Mesenchymal stem cell (in vitro differentiated cells and primary cell): ENCODE data around the gene BMPR1A.
A peak's percentile ranks its signal among the peaks of the same experiment; 100 is the strongest.

Experiments
- DNase-seq: peaks from one replicate; pipeline ENCODE4 v3.0.0-alpha.2; 2013
- H2AFZ ChIP-seq: one replicate; pipeline ENCODE4 v1.6.1; 2013; ENCODE audit warnings: low read depth, mild to moderate bottlenecking, control low read depth, inconsistent platforms, low read length, moderate library complexity
- H2AK5ac ChIP-seq: 2 replicates; pipeline ENCODE4 v1.6.1; 2013; ENCODE audit warnings: low read length, moderate library complexity, mild to moderate bottlenecking, inconsistent platforms; ENCODE audit not compliant: severe bottlenecking
- H2BK120ac ChIP-seq: one replicate; pipeline ENCODE4 v1.6.1; 2013; ENCODE audit warnings: low read depth, mild to moderate bottlenecking, inconsistent platforms, low read length, moderate library complexity
- H2BK12ac ChIP-seq, 2 experiments: one replicate each; pipeline ENCODE4 v1.6.1; 2013; ENCODE audit warnings: inconsistent platforms in 2 of 2, low read length in 2 of 2, mild to moderate bottlenecking in 2 of 2, moderate library complexity in 2 of 2, control low read depth in 1 of 2
- H2BK15ac ChIP-seq: one replicate; pipeline ENCODE4 v1.6.1; 2013; ENCODE audit warnings: mild to moderate bottlenecking, low read depth, inconsistent platforms; ENCODE audit not compliant: poor library complexity, severe bottlenecking
- H2BK5ac ChIP-seq: 2 replicates; pipeline ENCODE4 v1.6.1; 2013; ENCODE audit warnings: low read depth, mild to moderate bottlenecking, low read length, control low read depth, inconsistent platforms; ENCODE audit not compliant: poor library complexity, severe bottlenecking
- H3K14ac ChIP-seq, 2 experiments: one replicate each; pipeline ENCODE4 v1.6.1; 2013; ENCODE audit warnings: inconsistent platforms in 2 of 2, low read length in 2 of 2, control low read depth in 1 of 2, mild to moderate bottlenecking in 1 of 2, moderate library complexity in 1 of 2
- H3K18ac ChIP-seq, 2 experiments: one replicate each; pipeline ENCODE4 v1.6.1; 2013; ENCODE audit warnings: inconsistent platforms in 2 of 2, low read length in 2 of 2, control low read depth in 1 of 2, low read depth in 1 of 2, mild to moderate bottlenecking in 1 of 2
- H3K23ac ChIP-seq, 2 experiments: one replicate each; pipeline ENCODE4 v1.6.1; 2013; ENCODE audit warnings: inconsistent platforms in 2 of 2, low read length in 2 of 2, mild to moderate bottlenecking in 2 of 2, moderate library complexity in 2 of 2, control low read depth in 1 of 2
- H3K27ac ChIP-seq: 2 replicates; pipeline ENCODE4 v1.5.1; 2013; ENCODE audit warnings: mild to moderate bottlenecking, moderate library complexity, low read length, control low read depth, inconsistent platforms; ENCODE audit not compliant: poor library complexity, severe bottlenecking
- H3K27me3 ChIP-seq, 2 experiments: 2 replicates each; pipeline versions ENCODE4 v1.6.1 to v1.7.0; 2013; ENCODE audit warnings: low read length in 2 of 2, mild to moderate bottlenecking in 2 of 2, moderate library complexity in 2 of 2, control low read depth in 1 of 2, inconsistent platforms in 1 of 2; ENCODE audit not compliant: control insufficient read depth in 1 of 2, insufficient read depth in 1 of 2
- H3K36me3 ChIP-seq, 2 experiments: 2 replicates each; pipeline versions ENCODE4 v1.6.1 to v1.7.0; 2013; ENCODE audit warnings: low read length in 2 of 2, control low read depth in 1 of 2, inconsistent platforms in 1 of 2, low read depth in 1 of 2, mild to moderate bottlenecking in 1 of 2; ENCODE audit not compliant: insufficient read depth in 2 of 2, control insufficient read depth in 1 of 2
- H3K4ac ChIP-seq, 2 experiments: one replicate each; pipeline ENCODE4 v1.6.1; 2013; ENCODE audit warnings: inconsistent platforms in 2 of 2, low read length in 2 of 2, mild to moderate bottlenecking in 2 of 2, moderate library complexity in 2 of 2, control low read depth in 1 of 2, low read depth in 1 of 2
- H3K4me1 ChIP-seq: 2 replicates; pipeline ENCODE4 v1.6.1; 2013; ENCODE audit warnings: low read depth, low read length, control low read depth; ENCODE audit not compliant: control insufficient read depth, insufficient read depth
- H3K4me2 ChIP-seq: 2 replicates; pipeline ENCODE4 v1.6.1; 2013; ENCODE audit warnings: low read length, mild to moderate bottlenecking, inconsistent platforms; ENCODE audit not compliant: poor library complexity, severe bottlenecking
- H3K4me3 ChIP-seq, 2 experiments: 2 replicates each; pipeline versions ENCODE4 v1.5.1 to v1.7.0; 2013; ENCODE audit warnings: low read length in 2 of 2, mild to moderate bottlenecking in 2 of 2, control low read depth in 1 of 2, low read depth in 1 of 2; ENCODE audit not compliant: insufficient read depth in 1 of 2
- H3K79me1 ChIP-seq: replicated peaks from 2 replicates; pipeline ENCODE4 v1.6.1; 2013; ENCODE audit warnings: mild to moderate bottlenecking, control low read depth, low read length, inconsistent platforms; ENCODE audit not compliant: poor library complexity, severe bottlenecking
- H3K9ac ChIP-seq: 2 replicates; pipeline ENCODE4 v1.7.0; 2013; ENCODE audit warnings: mild to moderate bottlenecking, low read length, moderate library complexity
- H3K9me3 ChIP-seq: 2 replicates; pipeline ENCODE4 v1.7.0; 2013; ENCODE audit warnings: mild to moderate bottlenecking, low read length; ENCODE audit not compliant: control insufficient read depth
- H4K8ac ChIP-seq: one replicate; pipeline ENCODE4 v1.6.1; 2013; ENCODE audit warnings: inconsistent platforms, mild to moderate bottlenecking, low read length, moderate library complexity
- H4K91ac ChIP-seq: one replicate; pipeline ENCODE4 v1.6.1; 2013; ENCODE audit warnings: mild to moderate bottlenecking, low read length, inconsistent platforms
- WGBS: methylation state at CpG from one replicate; pipeline ENCODE4 v1.1.7; 2013; ENCODE audit warnings: mixed read lengths; 5-methylcytosine and 5-hydroxymethylcytosine counted together

The BMPR1A gene

DNA sequence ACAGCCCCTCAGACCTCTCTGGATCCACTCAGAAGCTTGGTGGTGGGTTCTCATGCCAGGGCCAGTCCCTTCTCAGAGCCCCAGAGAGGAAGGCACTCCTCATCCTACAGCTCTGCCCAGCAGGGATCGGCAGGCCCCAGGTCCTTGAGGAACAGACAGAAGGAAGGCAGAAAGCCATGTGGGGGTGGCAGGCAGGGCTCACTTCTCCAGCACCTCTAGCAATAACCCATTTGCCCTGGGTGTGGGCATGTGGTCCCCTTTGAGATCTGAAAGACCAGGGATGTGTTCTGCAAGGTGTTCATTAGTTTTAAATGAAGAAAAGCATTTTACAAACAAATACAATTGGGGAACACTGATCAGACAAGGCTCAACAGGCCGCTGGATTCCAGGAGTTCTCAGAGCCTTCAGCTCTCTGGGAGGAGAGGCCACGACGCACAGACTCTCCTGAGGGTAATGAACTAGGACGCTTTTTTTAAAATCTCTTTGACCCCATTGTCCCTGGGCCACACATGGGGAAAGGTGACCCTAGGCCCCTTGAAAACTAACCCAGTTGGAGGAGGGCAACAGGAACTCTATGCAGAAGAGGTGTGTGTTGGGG is 47.5 kb upstream of the BMPR1A start:
- no peak overlapping the region for H3K4me3 ChIP-seq
- no peak overlapping the region for H2BK120ac ChIP-seq
- no peak for DNase-seq
- no peaks in the 10 kb centered on the region for H3K27me3 ChIP-seq
- H3K79me1 ChIP-seq, result peaks cover 10% of the 10 kb centered on the region
- H3K14ac ChIP-seq, result no peak overlapping the region
- H4K8ac ChIP-seq, result no peak overlapping the region
- no peak overlapping the region for H2BK15ac ChIP-seq
- H3K23ac ChIP-seq, result no peak overlapping the region
- H3K4me1 ChIP-seq, result peaks cover 14% of the 10 kb centered on the region
- peaks cover 0 to 2% of the 10 kb centered on the region in 2 experiments for H3K36me3 ChIP-seq
- H3K27ac ChIP-seq, result no peak overlapping the region
- 85% methylated on average over 4 of the region's 5 CpGs for WGBS
- no peak overlapping the region for H2AK5ac ChIP-seq
- no peak overlapping the region for H2AFZ ChIP-seq
- no peak overlapping the region for H3K18ac ChIP-seq
- H3K9ac ChIP-seq, result no peak overlapping the region
- no peak overlapping the region for H4K91ac ChIP-seq
- H2BK12ac ChIP-seq, result no peak overlapping the region
- H3K4ac ChIP-seq, result no peak overlapping the region
- H3K4me2 ChIP-seq, result no peak overlapping the region
- H2BK5ac ChIP-seq, result no peak overlapping the region
- no peaks in the 10 kb centered on the region for H3K9me3 ChIP-seq

DNA sequence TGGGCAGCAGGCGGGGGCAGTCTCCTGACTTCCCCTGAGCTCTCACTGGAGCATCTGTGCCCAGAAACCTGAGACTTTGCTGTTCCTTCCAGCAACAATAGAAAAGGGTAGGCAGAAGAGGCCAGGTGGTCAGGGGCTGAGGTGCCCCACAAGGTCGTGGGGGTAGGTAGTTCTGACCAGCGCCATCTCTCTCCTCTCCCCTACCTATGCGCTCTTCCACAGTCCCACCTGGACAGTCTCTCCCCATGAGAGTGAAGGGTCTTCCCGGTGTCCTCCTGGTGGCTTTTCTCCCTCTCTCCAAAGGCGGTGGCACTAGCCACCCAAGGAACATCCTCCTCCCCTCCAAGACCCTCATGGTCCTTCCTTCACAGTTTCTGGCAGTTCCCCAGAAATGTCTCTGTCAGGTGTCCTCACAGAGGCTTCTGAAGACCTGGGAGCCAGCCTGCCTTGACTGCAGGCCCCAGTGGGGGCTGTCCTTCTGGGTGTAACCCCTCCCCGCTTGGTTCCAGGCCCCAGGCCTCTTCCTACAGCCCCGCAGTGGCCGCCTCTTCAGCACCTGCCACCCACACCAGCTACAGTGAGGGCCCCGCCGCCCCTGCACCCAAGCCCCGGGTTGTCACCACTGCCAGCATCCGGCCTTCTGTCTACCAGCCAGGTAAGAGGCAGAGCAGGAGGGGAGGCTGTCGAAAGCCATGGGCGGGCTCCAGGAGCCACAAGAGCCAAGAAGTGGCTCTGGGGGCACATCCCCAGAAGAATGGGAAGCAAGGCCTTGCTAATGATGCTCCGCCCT is 46.8 kb upstream of the BMPR1A start:
- no peaks in the 10 kb centered on the region for H3K27me3 ChIP-seq
- H3K4me2 ChIP-seq, result no peak overlapping the region
- H4K91ac ChIP-seq, result no peak overlapping the region
- H3K9ac ChIP-seq, result no peak overlapping the region
- H2AFZ ChIP-seq, result no peak overlapping the region
- H3K9me3 ChIP-seq, result no peaks in the 10 kb centered on the region
- H2BK5ac ChIP-seq, result no peak overlapping the region
- 95% methylated on average over 16 of the region's 16 CpGs for WGBS
- no peak for DNase-seq
- no peak overlapping the region for H2AK5ac ChIP-seq
- no peak overlapping the region for H4K8ac ChIP-seq
- peak overlapping the region in 1 of 2 experiments; percentile 59 for H2BK12ac ChIP-seq
- no peak overlapping the region for H3K4ac ChIP-seq
- no peak overlapping the region for H3K23ac ChIP-seq
- H3K4me1 ChIP-seq, result peaks cover 14% of the 10 kb centered on the region
- peaks cover 10% of the 10 kb centered on the region for H3K79me1 ChIP-seq
- H3K27ac ChIP-seq, result no peak overlapping the region
- no peak overlapping the region for H3K4me3 ChIP-seq
- no peak overlapping the region for H3K14ac ChIP-seq
- no peak overlapping the region for H3K18ac ChIP-seq
- H3K36me3 ChIP-seq, result peaks cover 0 to 2% of the 10 kb centered on the region in 2 experiments
- H2BK15ac ChIP-seq, result peak overlapping the region; percentile 62
- H2BK120ac ChIP-seq, result no peak overlapping the region

DNA sequence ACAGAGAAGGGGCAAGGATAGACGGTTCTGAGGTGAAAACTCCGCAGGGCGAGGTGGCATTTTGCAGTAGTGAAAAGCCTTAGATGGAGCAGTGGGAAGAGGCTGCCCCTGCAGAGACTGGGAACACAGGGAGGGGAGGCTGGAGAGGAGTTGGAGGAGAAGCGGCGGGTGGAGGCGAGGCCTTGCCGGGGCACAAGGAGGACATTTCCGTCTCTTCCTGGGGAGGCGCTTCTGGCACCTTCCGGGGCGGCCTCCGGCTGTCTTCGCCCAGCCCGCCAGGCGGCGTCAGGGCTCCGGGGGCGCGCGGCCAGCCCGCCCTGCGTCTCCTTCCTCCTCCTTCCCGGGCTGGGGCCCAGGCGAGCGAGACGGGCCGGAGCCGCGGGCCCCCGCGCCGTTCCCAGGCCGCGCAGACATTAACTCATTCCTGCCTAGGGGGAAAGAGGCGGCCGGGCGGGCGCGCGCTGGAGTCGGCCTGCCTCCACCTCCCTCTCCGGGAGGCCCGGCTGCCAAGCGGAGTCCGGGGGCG is 45.4 kb upstream of the BMPR1A start:
- H2BK15ac ChIP-seq, result peak overlapping the region; percentile 87
- peak overlapping the region; percentile 70 to 84 for H3K4me3 ChIP-seq
- peak overlapping the region in 1 of 2 experiments; percentile 68 for H3K14ac ChIP-seq
- no peak overlapping the region for H3K23ac ChIP-seq
- H2AFZ ChIP-seq, result peak overlapping the region; percentile 99
- no peaks in the 10 kb centered on the region for H3K9me3 ChIP-seq
- H3K27me3 ChIP-seq, result no peaks in the 10 kb centered on the region
- H3K27ac ChIP-seq, result peak overlapping the region; percentile 57
- H3K79me1 ChIP-seq, result peaks cover 10% of the 10 kb centered on the region
- H3K36me3 ChIP-seq, result peaks cover 0 to 2% of the 10 kb centered on the region in 2 experiments
- H2BK12ac ChIP-seq, result peak overlapping the region; percentile 57 to 92
- DNase-seq, result peak; percentile 91
- H2BK5ac ChIP-seq, result peak overlapping the region; percentile 61
- peak overlapping the region; percentile 99 for H4K91ac ChIP-seq
- peak overlapping the region; percentile 89 to 98 for H3K18ac ChIP-seq
- H2AK5ac ChIP-seq, result peak overlapping the region; percentile 90
- H2BK120ac ChIP-seq, result peak overlapping the region; percentile 90
- peaks cover 14% of the 10 kb centered on the region for H3K4me1 ChIP-seq
- WGBS, result 16% methylated on average over 18 of the region's 46 CpGs
- H4K8ac ChIP-seq, result peak overlapping the region; percentile 99
- peak overlapping the region; percentile 85 for H3K4me2 ChIP-seq
- H3K9ac ChIP-seq, result peak overlapping the region; percentile 92
- peak overlapping the region; percentile 92 to 98 for H3K4ac ChIP-seq
